EL (cell line): ENCODE data around the gene GSS.
A peak's percentile ranks its signal among the peaks of the same experiment; 100 is the strongest.
"Not testable (repeated sequence)": the region's sequence is repeated elsewhere in the genome, so short reads cannot be mapped to it uniquely, and the experiment has no call there.

ENCODE experiments used
- DNase-seq: peaks from one replicate; pipeline ENCODE4 v3.0.0-alpha.2; 2016

The GSS gene

GRCh38 chr20:34898731-34899130 is 56.9 kb downstream of the GSS start:
- DNase-seq, result not testable (repeated sequence)

DNA sequence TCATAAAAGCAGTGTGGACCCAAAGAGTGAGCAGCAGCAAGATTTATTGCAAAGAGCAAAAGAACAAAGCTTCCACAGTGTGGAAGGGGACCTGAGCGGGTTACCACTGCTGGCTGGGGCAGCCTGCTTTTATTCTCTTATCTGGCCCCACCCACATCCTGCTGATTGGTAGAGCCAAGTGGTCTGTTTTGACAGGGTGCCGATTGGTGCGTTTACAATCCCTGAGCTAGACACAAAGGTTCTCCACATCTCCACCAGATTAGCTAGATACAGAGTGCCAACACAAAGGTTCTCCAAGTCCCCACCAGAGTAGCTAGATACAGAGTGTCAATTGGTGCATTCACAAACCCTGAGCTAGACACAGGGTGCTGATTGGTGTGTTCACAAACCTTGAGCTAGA is 57.5 kb downstream of the GSS start:
- not testable (repeated sequence) for DNase-seq

DNA sequence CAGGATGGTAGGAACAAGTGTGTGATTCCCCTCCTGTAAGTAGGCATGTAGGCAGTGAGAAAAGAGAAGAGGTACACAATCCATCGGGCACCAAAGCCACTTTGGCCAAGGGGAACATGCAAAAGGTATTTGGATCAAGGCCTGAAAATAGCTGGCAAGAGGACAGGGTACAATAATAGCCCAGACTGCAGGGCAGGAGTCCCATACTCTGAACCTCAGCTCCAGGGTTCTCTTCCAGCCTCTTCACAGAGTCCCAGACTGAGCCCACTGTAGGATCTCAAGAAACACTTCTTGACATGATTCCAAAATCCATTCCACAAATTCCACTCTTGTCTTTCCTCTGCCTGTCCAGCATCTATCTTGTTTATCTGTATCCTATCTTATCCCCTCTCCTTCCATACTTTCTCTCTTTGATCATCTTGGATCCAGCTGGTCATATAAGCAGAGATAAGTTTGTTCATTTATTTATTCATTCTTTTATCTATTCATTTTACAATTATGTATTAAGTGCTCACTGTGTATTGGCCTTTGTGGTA is 59.5 kb downstream of the GSS start:
- peak; percentile 37 for DNase-seq

GRCh38 chr20:34895465-34895864 is 60.1 kb downstream of the GSS start:
- DNase-seq, result no peak

DNA sequence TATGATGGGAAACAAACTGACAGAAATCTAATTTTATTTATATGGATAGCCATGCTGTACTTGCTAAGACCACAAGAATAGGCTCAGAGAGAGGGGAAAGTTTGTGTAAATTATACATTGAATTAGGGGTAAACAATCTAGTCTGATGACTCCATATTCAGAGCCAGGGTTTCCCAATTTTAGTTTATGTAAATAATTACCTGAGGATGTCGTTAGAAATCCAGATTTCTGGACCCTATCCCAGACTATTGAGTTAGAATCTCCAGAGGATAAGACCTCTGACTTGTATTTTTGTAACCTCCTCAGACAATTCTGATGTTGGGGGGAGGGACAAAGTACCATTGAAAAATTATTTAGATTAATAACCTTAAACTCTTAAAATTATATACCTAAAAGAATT is 60.9 kb downstream of the GSS start:
- DNase-seq, result no peak

DNA sequence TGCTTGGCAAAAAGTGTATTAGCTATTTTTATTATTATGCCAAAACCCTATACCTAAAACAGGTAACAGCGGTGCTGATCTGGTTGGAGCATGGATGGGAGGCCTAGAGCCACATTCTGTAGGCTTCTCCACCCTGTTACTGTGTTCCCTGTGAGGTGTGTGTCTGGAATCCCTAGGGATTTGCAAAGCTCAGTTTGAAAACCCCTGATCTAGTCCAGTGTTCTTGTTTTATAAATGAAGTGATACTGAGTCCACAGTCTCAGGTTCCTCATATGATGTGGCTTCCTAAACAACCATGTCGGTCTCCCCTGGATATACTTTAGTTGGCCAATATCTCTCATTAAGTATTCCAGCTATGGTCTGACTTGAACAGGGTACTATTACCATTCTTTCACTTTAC is 62.9 kb downstream of the GSS start:
- DNase-seq, result no peak

GRCh38 chr20:34891166-34892062 is 64.2 kb downstream of the GSS start:
- peak; percentile 76 for DNase-seq

DNA sequence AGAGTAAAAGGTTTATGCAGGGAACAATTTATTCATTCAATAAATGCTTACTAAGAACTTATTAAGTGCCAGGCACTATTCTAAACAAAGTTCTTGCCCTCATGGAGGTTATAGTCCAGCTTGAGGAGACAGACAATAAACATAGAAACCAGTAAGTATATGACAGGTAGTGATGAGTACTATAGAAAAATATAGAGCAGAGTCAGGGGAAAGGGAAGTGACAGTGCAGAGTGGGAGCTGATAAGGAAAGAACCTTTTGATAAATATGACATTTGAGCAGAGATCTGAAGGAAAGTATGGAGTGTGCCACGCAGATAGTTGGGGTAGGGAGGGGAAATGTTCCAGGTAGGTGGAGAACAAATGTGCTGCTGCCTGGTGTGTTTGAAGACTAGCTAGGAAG is 67.1 kb downstream of the GSS start:
- no peak for DNase-seq

- DNase-seq, result no peak
Measured at GRCh38 chr20:34887023-34887422, 68.6 kb downstream of the GSS start.

DNA sequence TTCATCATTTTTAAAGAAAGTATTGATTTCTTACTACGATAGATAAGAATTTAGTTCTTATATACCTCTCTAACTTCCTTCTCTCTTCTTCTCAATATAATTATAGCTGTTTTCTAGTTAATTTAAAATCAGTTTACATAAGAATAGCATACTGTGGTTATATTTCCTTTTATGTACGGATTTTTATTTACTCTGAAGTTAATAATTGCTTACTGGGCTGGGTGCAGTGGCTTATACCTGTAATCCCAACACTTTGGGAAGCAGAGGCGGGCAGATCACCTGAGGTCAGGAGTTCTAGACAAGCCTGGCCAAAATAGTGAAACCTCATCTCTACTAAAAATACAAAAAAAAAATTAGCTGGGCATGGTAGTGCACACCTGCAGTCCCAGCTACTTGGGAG is 69.5 kb downstream of the GSS start:
- DNase-seq, result no peak

DNA sequence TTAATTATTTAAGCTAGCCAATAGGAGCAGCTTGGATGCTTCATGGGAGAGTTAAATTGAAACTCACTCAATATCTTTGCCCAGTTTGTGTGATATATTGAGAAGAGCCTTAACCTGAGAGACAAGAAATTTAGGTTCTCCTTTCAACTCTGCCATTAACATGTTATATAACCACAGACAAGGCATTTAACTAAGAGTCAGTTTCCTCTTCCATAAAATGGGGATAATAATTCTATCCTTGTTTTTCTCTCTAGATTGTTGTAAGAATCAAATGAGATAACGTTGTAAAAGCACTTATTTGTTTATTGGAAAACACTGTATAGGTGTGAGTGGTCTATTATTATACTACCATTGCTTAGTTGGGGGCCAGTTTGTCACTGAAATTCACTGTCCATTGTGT is 71.3 kb downstream of the GSS start:
- no peak for DNase-seq

DNA sequence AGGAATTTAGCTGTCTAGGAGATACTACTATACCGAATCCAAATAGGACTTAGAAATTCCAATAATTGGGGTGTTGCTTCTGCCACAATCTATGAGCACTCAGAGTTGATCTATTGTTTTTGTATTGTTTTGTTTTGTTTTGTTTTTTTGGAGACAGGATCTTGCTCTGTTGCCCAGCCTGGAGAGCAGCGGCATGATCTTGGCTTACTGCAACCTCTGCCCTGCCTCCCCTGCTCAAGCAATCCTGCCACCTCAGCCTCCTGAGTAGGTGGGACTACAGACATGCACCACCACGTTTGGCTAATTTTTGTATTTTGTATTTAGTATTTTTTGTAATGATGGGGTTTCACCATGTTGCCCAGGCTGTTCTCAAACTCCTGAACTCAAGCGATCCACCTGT is 71.8 kb downstream of the GSS start:
- no peak for DNase-seq

DNA sequence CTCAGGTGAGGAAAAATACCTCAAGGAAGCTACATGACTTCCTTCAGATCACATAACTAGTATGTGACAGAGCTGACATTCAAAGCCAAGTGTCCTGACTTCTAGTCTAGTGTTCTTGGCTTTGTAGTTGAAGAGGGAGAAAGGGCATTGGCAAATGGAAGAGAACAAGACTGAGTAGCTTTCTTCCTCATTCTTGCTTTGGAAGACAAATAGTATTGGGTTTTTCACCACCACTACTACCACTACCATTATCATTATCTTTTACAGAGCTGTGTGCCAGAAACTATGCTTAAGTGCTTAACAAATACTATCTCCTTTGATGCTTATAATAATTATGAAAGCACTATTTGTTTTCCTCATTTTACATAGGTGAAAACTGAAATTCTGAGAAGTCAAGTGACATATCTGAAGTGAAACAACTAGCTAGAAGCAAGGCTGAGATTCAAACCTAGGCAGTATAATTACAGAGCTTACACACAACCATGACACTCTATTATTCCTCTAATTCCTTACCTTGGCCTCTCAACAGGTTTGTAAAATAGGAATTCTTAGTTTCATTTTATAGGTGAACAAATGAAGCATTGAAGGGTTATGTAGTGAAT is 72.4 kb downstream of the GSS start:
- DNase-seq, result no peak

DNA sequence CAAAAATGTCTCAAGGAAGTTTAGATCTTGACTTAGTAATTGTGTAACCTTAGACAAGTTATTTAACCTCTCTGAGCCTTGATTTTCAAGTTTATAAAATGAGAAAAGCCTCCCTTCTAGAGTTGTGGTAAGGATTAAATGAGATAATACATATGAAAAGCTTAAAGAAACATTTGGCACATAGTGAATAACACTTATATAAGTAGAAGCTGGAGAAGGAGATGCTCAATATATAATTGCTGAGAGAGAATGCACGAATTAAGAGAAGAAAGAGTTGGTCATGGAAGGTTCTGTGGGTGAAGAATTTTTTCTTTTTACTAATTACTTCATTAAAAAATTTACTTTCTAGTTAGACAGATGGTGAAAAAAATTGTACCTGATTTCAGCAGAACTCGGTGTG is 73.9 kb downstream of the GSS start:
- no peak for DNase-seq

DNA sequence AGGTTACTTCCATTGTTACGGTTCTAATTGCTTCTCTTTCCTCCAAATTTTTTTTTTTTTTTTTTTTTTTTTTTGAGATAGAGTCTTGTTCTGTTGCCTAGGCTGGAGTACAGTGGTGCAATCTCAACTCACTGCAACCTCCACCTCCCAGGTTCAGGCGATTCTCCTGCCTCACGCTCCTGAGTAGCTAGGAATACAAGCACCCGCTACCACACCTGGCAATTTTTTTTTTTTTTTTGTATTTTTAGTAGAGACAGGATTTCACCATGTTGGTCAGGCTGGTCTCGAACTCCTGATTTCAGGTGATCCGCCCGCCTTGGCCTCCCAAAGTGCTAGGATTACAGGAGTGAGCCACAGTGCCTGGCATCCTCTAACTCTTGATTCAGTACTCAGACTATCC is 74.6 kb downstream of the GSS start:
- not testable (repeated sequence) for DNase-seq

- no peak for DNase-seq
Measured at GRCh38 chr20:34880215-34880850, 75.3 kb downstream of the GSS start.
